T-cell (primary cell): ENCODE measurements around the gene DCBLD2. TPM values are rescaled to one million over a fixed set of nuclear protein-coding genes. Genes with fewer than 3 reads are reported as not detected.
"Not testable (repeated sequence)": the region's sequence is repeated elsewhere in the genome, so short reads cannot be mapped to it uniquely, and the experiment has no call there.

Experiments used
- ATAC-seq, 4 experiments: fragments of 200-7000 bp in 3 of 4; fragments of 150-1000 bp in 1 of 4; cut with Tn5 transposase; replicated peaks in 1 of 4; 1 replicate in 3 of 4; 2 replicates in 1 of 4; pipeline ENCODE4 v1.10.0; 2021; ENCODE audit warnings: moderate library complexity in 3 of 4, mild to moderate bottlenecking in 2 of 4, moderate number of reproducible peaks in 1 of 4
- CTCF ChIA-PET, 2 donors: fragments of 300-600 bp; sonication (Branson Sonifier 250); formaldehyde crosslinking; loops; one replicate each; lab custom pipeline; 2022; ENCODE audit warnings: antibody characterized with exemption in 2 of 2; lab: Charles Lee
- POLR2A ChIA-PET, 2 donors: fragments of 300-600 bp; sonication (Branson Sonifier 250); formaldehyde crosslinking; loops; one replicate each; lab custom pipeline; 2022; ENCODE audit warnings: antibody characterized with exemption in 2 of 2; lab: Charles Lee
- DNase-seq, 35 experiments: peaks; one replicate each; pipeline versions ENCODE4 v3.0.0 to v3.0.0-alpha.2; 2013 to 2023
- H3K27ac ChIP-seq: one replicate; pipeline ENCODE4 v1.5.1; 2013; ENCODE audit warnings: low read length
- H3K27me3 ChIP-seq, 2 experiments: replicated peaks in 1 of 2; 1 replicate in 1 of 2; 2 replicates in 1 of 2; pipeline versions ENCODE4 v1.6.1 to v1.7.0; 2013; ENCODE audit warnings: low read length in 1 of 2, mixed read lengths in 1 of 2; ENCODE audit not compliant: control insufficient read depth in 2 of 2, insufficient read depth in 2 of 2; ENCODE audit errors: extremely low read depth in 1 of 2
- H3K36me3 ChIP-seq, 2 donors: 1 replicate in 1 of 2; 2 replicates in 1 of 2; pipeline versions ENCODE4 v1.6.1 to v1.7.0; 2013; ENCODE audit warnings: low read length in 1 of 2; ENCODE audit not compliant: control insufficient read depth in 2 of 2, insufficient read depth in 1 of 2; ENCODE audit errors: extremely low read depth in 1 of 2
- H3K4me1 ChIP-seq, 2 experiments: 1 replicate in 1 of 2; 2 replicates in 1 of 2; pipeline versions ENCODE4 v1.6.1 to v1.7.0; 2013; ENCODE audit warnings: low read length in 2 of 2, mixed read lengths in 1 of 2; ENCODE audit not compliant: insufficient read depth in 2 of 2, control insufficient read depth in 1 of 2; ENCODE audit errors: extremely low read depth in 1 of 2
- H3K4me3 ChIP-seq, 2 donors: 1 replicate in 1 of 2; 2 replicates in 1 of 2; pipeline versions ENCODE4 v1.5.1 to v1.7.0; 2013; ENCODE audit warnings: mild to moderate bottlenecking in 2 of 2, low read length in 1 of 2, moderate library complexity in 1 of 2; ENCODE audit not compliant: control insufficient read depth in 1 of 2; ENCODE audit errors: extremely low read depth in 1 of 2
- H3K9me3 ChIP-seq: 2 replicates; pipeline ENCODE4 v1.7.0; 2013
- H3K27ac Mint-ChIP-seq, 2 donors: one replicate each; pipeline ENCODE4 v1.8.0; 2020 to 2021; ENCODE audit warnings: mild to moderate bottlenecking in 2 of 2, mixed read lengths in 2 of 2
- H3K27me3 Mint-ChIP-seq, 2 donors: one replicate each; pipeline ENCODE4 v1.8.0; 2021 to 2022; ENCODE audit warnings: mixed read lengths in 2 of 2
- H3K36me3 Mint-ChIP-seq: one replicate; pipeline ENCODE4 v1.8.0; 2021; ENCODE audit warnings: mixed read lengths
- H3K4me1 Mint-ChIP-seq, 3 donors: one replicate each; pipeline ENCODE4 v1.8.0; 2020 to 2022; ENCODE audit warnings: mixed read lengths in 3 of 3, mild to moderate bottlenecking in 1 of 3
- H3K4me3 Mint-ChIP-seq, 3 donors: one replicate each; pipeline ENCODE4 v1.8.0; 2020 to 2022; ENCODE audit warnings: mild to moderate bottlenecking in 3 of 3, mixed read lengths in 3 of 3, moderate library complexity in 3 of 3
- H3K9me3 Mint-ChIP-seq, 3 donors: one replicate each; pipeline ENCODE4 v1.8.0; 2020 to 2022; ENCODE audit warnings: mixed read lengths in 3 of 3
- WGBS: methylation state at CpG from one replicate; pipeline ENCODE4 v1.1.5; 2013; ENCODE audit warnings: missing lambda C conversion rate; ENCODE audit not compliant: insufficient coverage; 5-methylcytosine and 5-hydroxymethylcytosine counted together
- total RNA-seq, 35 experiments: library from RNA in 6 of 35; stranded (reverse) in 6 of 35; fragments of 120-200 nt in 1 of 35; gene quantifications; one replicate each; pipeline versions ENCODE4 v1.2.1 to v1.2.4 and lab custom pipeline; 2013 to 2026

Gene DCBLD2
- total RNA-seq, 5 donors from 2014 or later (not counting 1 experiment from before 2014, with no cell fraction given), result 2.3 to 3.0 (median 2.8) TPM

DNA sequence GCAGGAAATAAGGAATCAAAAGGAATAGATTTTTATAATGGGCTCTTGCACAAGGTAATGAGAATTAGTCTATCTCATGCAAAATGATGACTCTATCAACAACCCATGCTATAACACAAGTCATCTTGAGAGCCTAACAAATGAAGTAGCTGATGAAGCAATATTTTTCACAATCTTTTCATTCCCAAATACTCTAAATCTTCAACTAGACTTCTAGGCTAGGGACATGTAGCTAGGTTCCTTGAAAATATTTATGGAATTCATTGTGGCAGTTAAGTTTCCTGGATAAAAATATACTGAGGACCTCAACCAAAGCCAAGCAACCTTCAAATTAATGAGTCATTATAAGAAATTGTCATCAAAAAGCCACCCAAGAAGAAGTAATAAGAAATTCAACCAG, 55.4 kb downstream of the DCBLD2 start:
- DNase-seq, result no peak
- no peak for ATAC-seq
- Histone ChIP-seq H3K4me3 (no peak overlapping the region), H3K27ac (no peak overlapping the region), H3K27me3 (no peaks in the 10 kb centered on the region), H3K36me3 (no peaks in the 10 kb centered on the region), H3K4me1 (no peaks in the 10 kb centered on the region), H3K9me3 (no peaks in the 10 kb centered on the region)
- POLR2A ChIA-PET, result no interaction called here
- Mint-ChIP-seq H3K27me3 (no peaks in the 10 kb centered on the region), H3K4me3 (no peak overlapping the region), H3K4me1 (no peaks in the 10 kb centered on the region), H3K9me3 (peaks cover 0 to 3% (median 0%) of the 10 kb centered on the region in 3 donors), H3K36me3 (peaks cover 4% of the 10 kb centered on the region), H3K27ac (no peak overlapping the region)
- CTCF ChIA-PET, result no interaction called here

DNA sequence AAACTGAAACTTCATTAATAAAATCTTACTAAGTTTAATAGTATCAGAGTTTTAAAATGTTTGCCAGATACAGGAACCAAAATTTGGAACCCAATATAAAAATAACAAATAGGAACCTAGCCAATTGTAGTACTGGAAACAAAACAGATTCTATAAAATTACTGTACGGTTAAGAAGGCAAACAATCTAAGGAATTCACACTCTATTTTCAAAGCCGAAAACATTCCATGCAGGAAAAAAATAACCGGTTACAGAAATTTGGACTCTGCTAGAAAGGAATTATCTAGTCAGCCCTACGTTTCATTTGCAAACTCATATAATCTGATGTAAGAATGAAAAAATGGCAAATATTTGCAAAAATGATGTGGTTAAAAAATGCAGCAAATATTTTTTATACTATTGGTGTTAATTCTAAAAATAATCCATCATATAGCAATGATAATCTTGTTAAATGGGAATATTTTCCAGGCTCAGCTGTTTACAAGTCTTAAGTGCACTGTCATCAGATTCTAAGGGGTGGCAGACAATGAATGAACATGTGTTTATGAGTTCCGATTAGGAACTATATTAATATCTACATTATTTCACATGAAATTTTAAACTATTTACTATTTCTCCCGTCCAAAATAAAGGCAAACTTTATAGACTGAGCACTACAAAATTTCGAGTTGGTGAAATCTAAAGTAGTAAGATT, 58.1 kb downstream of the DCBLD2 start:
- POLR2A ChIA-PET, result no interaction called here
- Mint-ChIP-seq H3K27ac (no peak overlapping the region), H3K36me3 (peaks cover 5% of the 10 kb centered on the region), H3K4me3 (no peak overlapping the region), H3K4me1 (no peaks in the 10 kb centered on the region), H3K9me3 (peaks cover 0 to 3% (median 0%) of the 10 kb centered on the region in 3 donors), H3K27me3 (peaks cover 0 to 2% of the 10 kb centered on the region in 2 donors)
- CTCF ChIA-PET, result no interaction called here
- WGBS, result no CpG with 5 or more reads among the region's 7 CpGs
- Histone ChIP-seq H3K27me3 (no peaks in the 10 kb centered on the region), H3K4me3 (no peak overlapping the region), H3K27ac (no peak overlapping the region), H3K36me3 (no peaks in the 10 kb centered on the region), H3K9me3 (no peaks in the 10 kb centered on the region), H3K4me1 (no peaks in the 10 kb centered on the region)
- DNase-seq, result no peak
- no peak for ATAC-seq

DNA sequence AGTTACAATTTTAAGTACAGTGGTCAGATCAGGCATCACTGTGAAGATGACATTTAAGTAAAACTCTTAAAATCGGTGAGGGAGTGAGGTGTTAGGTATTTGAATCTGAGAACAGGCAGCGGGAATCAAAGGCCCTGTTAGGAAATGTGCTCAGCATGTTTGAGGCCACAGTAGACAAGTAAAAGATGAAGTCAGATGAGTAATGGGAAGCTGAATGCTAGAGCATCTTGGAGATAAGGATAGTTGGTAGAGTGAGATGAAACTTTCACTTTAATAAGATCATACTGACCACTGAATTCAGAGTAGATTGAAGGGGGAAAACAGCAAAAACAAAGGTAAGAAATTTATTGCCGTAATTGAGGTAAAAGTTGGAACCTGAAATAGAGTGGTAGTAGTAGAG, 61.6 kb downstream of the DCBLD2 start:
- no peaks in the 10 kb centered on the region for H3K4me1 Mint-ChIP-seq
- ChIA-PET CTCF (no interaction called here), POLR2A (no interaction called here)
- no peaks in the 10 kb centered on the region for H3K4me1 ChIP-seq
- no peak overlapping the region for H3K27ac ChIP-seq
- H3K4me3 Mint-ChIP-seq, result no peak overlapping the region
- 85% methylated on average over 2 of the region's 3 CpGs for WGBS
- H3K36me3 ChIP-seq, result no peaks in the 10 kb centered on the region
- peaks cover 0 to 2% of the 10 kb centered on the region in 2 donors for H3K27me3 Mint-ChIP-seq
- no peaks in the 10 kb centered on the region for H3K9me3 Mint-ChIP-seq
- DNase-seq (no peak), ATAC-seq (no peak)
- H3K27ac Mint-ChIP-seq, result no peak overlapping the region
- H3K27me3 ChIP-seq, result no peaks in the 10 kb centered on the region
- no peak overlapping the region for H3K4me3 ChIP-seq
- H3K9me3 ChIP-seq, result no peaks in the 10 kb centered on the region
- peaks cover 3% of the 10 kb centered on the region for H3K36me3 Mint-ChIP-seq

DNA sequence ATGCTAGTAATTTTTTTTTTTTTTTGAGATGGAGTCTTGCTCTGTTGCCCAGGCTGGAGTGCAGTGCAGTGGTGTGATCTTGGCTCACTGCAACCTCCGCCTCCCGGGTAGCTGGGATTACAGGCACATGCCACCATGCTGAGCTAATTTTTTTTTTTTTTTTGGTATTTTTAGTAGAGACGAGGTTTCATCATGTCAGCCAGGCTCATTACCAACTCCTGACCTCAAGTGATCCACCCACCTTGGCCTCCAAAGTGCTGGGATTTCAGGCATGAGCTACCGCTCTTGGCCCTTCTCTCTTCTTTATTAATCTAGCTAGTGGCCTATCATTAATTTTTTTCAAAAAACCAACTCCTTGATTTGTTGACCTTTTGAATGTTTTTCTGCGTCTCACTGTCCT, 70.4 kb downstream of the DCBLD2 start:
- DNase-seq, H3K27me3 Mint-ChIP-seq, H3K36me3 ChIP-seq, H3K4me1 ChIP-seq, POLR2A ChIA-PET, H3K9me3 ChIP-seq, CTCF ChIA-PET, H3K4me3 ChIP-seq, H3K4me1 Mint-ChIP-seq, H3K27ac Mint-ChIP-seq, H3K27me3 ChIP-seq, H3K36me3 Mint-ChIP-seq, ATAC-seq, H3K27ac ChIP-seq, H3K4me3 Mint-ChIP-seq: not testable (repeated sequence)
- peaks cover 13 to 21% (median 17%) of the 10 kb centered on the region in 3 donors for H3K9me3 Mint-ChIP-seq
- 80% methylated on average over 1 of the region's 5 CpGs for WGBS

DNA sequence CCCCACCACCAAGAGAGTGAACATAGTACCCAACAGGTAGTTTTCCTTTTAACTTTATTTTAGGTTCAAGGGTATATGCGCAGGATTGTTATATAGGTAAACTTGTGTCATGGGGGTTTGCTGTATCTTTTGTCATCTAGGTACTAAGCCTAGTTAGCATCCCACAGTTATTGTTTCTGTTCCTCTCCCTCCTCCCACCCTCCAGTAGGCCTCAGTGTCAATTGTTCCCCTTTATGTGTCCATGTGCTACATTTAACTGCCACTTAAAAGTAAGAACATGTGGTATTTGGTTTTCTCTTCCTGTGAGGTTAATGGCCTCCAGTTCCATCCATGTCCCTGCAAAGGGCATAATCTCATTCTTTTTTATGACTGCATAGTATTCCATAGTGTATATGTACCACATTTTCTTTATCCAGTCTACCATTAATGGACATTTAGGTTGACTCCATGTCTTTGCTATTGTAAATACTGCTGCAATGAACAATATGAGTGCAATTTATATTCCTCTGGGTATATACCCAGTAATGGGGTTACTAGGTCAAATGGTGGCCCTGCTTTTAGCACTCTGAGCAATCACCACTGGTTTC, 72.2 kb downstream of the DCBLD2 start:
- Mint-ChIP-seq H3K27me3 (no peaks in the 10 kb centered on the region), H3K9me3 (peaks cover 13 to 21% (median 17%) of the 10 kb centered on the region in 3 donors), H3K4me1 (no peaks in the 10 kb centered on the region), H3K27ac (no peak overlapping the region), H3K36me3 (no peaks in the 10 kb centered on the region), H3K4me3 (no peak overlapping the region)
- CTCF ChIA-PET, result no interaction called here
- WGBS, result no CpG with 5 or more reads among the region's 1 CpG
- Histone ChIP-seq H3K27me3 (peaks cover 0 to 4% of the 10 kb centered on the region in 2 experiments), H3K36me3 (no peaks in the 10 kb centered on the region), H3K9me3 (no peaks in the 10 kb centered on the region), H3K27ac (no peak overlapping the region), H3K4me3 (no peak overlapping the region), H3K4me1 (no peaks in the 10 kb centered on the region)
- no peak for ATAC-seq
- POLR2A ChIA-PET, result interaction anchor here in 1 of 2 donors (0.6 kb wide), 1 partner anchor 963 kb away, joined by 4 read pairs; no protein-coding TSS in a partner anchor
- no peak for DNase-seq

DNA sequence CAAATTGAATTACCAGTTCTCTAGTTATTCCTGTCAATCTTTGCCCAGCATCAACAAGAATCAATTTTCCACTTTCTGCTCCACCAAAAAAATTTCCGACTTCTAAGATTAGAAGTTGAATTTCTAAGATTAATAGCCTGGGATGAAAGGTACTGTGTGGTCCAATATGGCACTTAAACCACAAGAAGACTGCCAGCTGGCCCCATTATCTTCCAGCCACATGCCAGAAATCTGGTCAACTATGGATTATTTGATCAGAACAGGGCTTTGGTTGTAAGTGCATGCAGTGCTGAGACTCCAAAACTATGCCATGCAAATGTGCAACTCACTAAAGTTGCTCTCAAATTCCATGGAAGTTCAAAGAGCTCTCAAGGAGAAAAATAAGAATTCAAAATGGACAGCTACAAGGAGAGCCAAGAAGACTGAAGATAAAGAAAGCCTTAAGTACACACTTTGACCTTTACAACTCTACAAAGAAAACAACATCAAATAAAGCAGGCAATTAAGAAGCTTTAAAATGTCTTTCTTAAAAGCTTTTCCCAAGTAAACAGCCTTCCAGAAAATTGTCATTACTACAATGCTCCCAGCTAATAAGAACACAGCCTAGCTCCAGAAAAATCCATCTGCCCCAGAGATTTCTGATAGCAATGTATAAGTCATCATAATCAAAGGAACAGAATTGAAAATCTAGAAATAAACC, 74.1 kb downstream of the DCBLD2 start:
- Mint-ChIP-seq H3K27me3 (no peaks in the 10 kb centered on the region), H3K4me3 (no peak overlapping the region), H3K4me1 (no peaks in the 10 kb centered on the region), H3K9me3 (peaks cover 10 to 21% (median 10%) of the 10 kb centered on the region in 3 donors), H3K36me3 (no peaks in the 10 kb centered on the region), H3K27ac (no peak overlapping the region)
- Histone ChIP-seq H3K9me3 (no peaks in the 10 kb centered on the region), H3K27me3 (no peaks in the 10 kb centered on the region), H3K36me3 (no peaks in the 10 kb centered on the region), H3K27ac (no peak overlapping the region), H3K4me3 (no peak overlapping the region), H3K4me1 (no peaks in the 10 kb centered on the region)
- ChIA-PET CTCF (interaction anchor here in 1 of 2 donors (0.9 kb wide), 1 partner anchor 10 kb away, joined by 3 read pairs; no protein-coding TSS in a partner anchor), POLR2A (no interaction called here)
- no peak for DNase-seq
- no CpG with 5 or more reads among the region's 1 CpG for WGBS
- ATAC-seq, result no peak
